ENCODE results near the gene MARCHF2. TPM values are rescaled to one million over a fixed set of nuclear protein-coding genes. Genes with fewer than 3 reads are reported as not detected.

Gene MARCHF2
- total and polyA plus RNA-seq, 9 of the 15 experiments (the other 6 are each of a cell fraction or from before 2014, with no cell fraction given) = 0.39 to 6.4 (median 2.2) TPM

DNA sequence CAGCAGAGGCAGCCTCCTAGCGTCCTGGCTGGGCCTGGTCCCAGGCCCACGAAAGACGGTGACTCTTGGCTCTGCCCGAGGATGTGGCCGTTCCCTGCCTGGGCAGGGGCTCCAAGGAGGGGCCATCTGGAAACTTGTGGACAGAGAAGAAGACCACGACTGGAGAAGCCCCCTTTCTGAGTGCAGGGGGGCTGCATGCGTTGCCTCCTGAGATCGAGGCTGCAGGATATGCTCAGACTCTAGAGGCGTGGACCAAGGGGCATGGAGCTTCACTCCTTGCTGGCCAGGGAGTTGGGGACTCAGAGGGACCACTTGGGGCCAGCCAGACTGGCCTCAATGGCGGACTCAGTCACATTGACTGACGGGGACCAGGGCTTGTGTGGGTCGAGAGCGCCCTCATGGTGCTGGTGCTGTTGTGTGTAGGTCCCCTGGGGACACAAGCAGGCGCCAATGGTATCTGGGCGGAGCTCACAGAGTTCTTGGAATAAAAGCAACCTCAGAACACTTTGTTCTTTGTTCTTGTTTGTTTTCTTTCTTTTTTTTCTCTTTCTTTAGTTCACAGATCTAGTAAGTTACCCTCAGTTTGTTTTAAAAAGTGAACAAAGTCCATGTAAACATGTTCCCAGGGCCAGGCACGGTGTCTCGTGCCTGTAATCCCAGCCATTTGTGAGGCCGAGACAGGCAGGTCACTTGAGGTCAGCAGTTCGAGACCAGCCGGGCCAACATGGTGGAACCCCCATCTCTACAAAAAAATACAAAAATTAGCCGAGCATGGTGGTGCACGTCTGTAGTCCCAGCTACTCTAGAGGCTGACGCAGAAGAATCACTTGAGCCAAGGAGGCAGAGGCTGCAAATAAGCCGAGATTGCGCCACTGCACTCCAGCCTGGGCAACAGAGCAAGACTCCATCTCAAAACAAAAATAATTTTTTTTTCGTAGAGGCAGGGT lies 39.0 kb upstream of the MARCHF2 start (continued):
- no peak for TF ChIP-seq FOXK1 (CRISPR knock-in tag; IDR thresholded peaks at IDR 0.05; ENCODE audit: borderline replicate concordance)
- no peak for TF ChIP-seq PURB (CRISPR knock-in tag; IDR thresholded peaks at IDR 0.05; ENCODE audit: low read depth)
- TF ChIP-seq, protein P1, sequence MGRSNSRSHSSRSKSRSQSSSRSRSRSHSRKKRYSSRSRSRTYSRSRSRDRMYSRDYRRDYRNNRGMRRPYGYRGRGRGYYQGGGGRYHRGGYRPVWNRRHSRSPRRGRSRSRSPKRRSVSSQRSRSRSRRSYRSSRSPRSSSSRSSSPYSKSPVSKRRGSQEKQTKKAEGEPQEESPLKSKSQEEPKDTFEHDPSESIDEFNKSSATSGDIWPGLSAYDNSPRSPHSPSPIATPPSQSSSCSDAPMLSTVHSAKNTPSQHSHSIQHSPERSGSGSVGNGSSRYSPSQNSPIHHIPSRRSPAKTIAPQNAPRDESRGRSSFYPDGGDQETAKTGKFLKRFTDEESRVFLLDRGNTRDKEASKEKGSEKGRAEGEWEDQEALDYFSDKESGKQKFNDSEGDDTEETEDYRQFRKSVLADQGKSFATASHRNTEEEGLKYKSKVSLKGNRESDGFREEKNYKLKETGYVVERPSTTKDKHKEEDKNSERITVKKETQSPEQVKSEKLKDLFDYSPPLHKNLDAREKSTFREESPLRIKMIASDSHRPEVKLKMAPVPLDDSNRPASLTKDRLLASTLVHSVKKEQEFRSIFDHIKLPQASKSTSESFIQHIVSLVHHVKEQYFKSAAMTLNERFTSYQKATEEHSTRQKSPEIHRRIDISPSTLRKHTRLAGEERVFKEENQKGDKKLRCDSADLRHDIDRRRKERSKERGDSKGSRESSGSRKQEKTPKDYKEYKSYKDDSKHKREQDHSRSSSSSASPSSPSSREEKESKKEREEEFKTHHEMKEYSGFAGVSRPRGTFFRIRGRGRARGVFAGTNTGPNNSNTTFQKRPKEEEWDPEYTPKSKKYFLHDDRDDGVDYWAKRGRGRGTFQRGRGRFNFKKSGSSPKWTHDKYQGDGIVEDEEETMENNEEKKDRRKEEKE (IDR thresholded peaks at IDR 0.05; ENCODE audit: borderline replicate concordance in 1 of 2, control insufficient read depth in 1 of 2, low read depth in 2 of 2, low read length in 1 of 2) = no peak
- peak; percentile 41; the same call in 1 of the 2 replicates for TF ChIP-seq CEBPB (tag; IDR thresholded peaks at IDR 0.05)
- TF ChIP-seq, protein P2, sequence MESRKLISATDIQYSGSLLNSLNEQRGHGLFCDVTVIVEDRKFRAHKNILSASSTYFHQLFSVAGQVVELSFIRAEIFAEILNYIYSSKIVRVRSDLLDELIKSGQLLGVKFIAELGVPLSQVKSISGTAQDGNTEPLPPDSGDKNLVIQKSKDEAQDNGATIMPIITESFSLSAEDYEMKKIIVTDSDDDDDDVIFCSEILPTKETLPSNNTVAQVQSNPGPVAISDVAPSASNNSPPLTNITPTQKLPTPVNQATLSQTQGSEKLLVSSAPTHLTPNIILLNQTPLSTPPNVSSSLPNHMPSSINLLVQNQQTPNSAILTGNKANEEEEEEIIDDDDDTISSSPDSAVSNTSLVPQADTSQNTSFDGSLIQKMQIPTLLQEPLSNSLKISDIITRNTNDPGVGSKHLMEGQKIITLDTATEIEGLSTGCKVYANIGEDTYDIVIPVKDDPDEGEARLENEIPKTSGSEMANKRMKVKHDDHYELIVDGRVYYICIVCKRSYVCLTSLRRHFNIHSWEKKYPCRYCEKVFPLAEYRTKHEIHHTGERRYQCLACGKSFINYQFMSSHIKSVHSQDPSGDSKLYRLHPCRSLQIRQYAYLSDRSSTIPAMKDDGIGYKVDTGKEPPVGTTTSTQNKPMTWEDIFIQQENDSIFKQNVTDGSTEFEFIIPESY (CRISPR knock-in tag; IDR thresholded peaks at IDR 0.05) = peak; percentile 89
- no peak for TF ChIP-seq ZNF23 (CRISPR knock-in tag; IDR thresholded peaks at IDR 0.05)
- no peak for TF ChIP-seq ZNF165 (CRISPR knock-in tag; IDR thresholded peaks at IDR 0.05; ENCODE audit: borderline replicate concordance)
- no peak for TF ChIP-seq ZFP36 (IDR thresholded peaks at IDR 0.05; ENCODE audit: low read depth, low read length, partially characterized antibody)
- no peak for TF ChIP-seq PHB2 (IDR thresholded peaks at IDR 0.05; ENCODE audit: low read depth)
- no peak for TF ChIP-seq PHTF2 (CRISPR knock-in tag; IDR thresholded peaks at IDR 0.05)
- TF ChIP-seq, protein P3, sequence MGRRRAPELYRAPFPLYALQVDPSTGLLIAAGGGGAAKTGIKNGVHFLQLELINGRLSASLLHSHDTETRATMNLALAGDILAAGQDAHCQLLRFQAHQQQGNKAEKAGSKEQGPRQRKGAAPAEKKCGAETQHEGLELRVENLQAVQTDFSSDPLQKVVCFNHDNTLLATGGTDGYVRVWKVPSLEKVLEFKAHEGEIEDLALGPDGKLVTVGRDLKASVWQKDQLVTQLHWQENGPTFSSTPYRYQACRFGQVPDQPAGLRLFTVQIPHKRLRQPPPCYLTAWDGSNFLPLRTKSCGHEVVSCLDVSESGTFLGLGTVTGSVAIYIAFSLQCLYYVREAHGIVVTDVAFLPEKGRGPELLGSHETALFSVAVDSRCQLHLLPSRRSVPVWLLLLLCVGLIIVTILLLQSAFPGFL (CRISPR knock-in tag; IDR thresholded peaks at IDR 0.05) = no peak
- TF ChIP-seq, protein P4, sequence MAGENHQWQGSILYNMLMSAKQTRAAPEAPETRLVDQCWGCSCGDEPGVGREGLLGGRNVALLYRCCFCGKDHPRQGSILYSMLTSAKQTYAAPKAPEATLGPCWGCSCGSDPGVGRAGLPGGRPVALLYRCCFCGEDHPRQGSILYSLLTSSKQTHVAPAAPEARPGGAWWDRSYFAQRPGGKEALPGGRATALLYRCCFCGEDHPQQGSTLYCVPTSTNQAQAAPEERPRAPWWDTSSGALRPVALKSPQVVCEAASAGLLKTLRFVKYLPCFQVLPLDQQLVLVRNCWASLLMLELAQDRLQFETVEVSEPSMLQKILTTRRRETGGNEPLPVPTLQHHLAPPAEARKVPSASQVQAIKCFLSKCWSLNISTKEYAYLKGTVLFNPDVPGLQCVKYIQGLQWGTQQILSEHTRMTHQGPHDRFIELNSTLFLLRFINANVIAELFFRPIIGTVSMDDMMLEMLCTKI (IDR thresholded peaks at IDR 0.05; ENCODE audit: partially characterized antibody) = no peak
- TF ChIP-seq, protein P5, sequence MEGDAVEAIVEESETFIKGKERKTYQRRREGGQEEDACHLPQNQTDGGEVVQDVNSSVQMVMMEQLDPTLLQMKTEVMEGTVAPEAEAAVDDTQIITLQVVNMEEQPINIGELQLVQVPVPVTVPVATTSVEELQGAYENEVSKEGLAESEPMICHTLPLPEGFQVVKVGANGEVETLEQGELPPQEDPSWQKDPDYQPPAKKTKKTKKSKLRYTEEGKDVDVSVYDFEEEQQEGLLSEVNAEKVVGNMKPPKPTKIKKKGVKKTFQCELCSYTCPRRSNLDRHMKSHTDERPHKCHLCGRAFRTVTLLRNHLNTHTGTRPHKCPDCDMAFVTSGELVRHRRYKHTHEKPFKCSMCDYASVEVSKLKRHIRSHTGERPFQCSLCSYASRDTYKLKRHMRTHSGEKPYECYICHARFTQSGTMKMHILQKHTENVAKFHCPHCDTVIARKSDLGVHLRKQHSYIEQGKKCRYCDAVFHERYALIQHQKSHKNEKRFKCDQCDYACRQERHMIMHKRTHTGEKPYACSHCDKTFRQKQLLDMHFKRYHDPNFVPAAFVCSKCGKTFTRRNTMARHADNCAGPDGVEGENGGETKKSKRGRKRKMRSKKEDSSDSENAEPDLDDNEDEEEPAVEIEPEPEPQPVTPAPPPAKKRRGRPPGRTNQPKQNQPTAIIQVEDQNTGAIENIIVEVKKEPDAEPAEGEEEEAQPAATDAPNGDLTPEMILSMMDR (IDR thresholded peaks at IDR 0.05 in 2 of 3, conservative IDR thresholded peaks at IDR 0.05 in 1 of 3; ENCODE audit: insufficient read depth in 2 of 3, low read depth in 1 of 3, low read length in 3 of 3) = peak; percentile 62 to 66 (median 63)
- no peak for TF ChIP-seq RBM34 (IDR thresholded peaks at IDR 0.05; ENCODE audit: borderline replicate concordance, insufficient read depth, low read length)
- no peak for TF ChIP-seq TRIM28 (IDR thresholded peaks at IDR 0.05)
- no peak for TF ChIP-seq TBP (optimal IDR thresholded peaks at IDR 0.05; ENCODE audit: low read depth, low read length)
